Measurements from ENCODE around the gene CROCC. TPM values are rescaled to one million over a fixed set of nuclear protein-coding genes. Genes with fewer than 3 reads are reported as not detected.
"Not testable (repeated sequence)": the region's sequence is repeated elsewhere in the genome, so short reads cannot be mapped to it uniquely, and the experiment has no call there.

CROCC gene
- total RNA-seq, 1 donor: 8.9 TPM

GRCh38 chr1:16906873-16907272 is 14.9 kb upstream of the CROCC start:
- DNase-seq (ENCODE audit: low read depth): no peak
- no peak for TF ChIP-seq CTCF (IDR thresholded peaks at IDR 0.05; ENCODE audit: insufficient read depth, low read length)
- no peak overlapping the region for H3K4me3 ChIP-seq (ENCODE audit: low read depth, low read length)

DNA sequence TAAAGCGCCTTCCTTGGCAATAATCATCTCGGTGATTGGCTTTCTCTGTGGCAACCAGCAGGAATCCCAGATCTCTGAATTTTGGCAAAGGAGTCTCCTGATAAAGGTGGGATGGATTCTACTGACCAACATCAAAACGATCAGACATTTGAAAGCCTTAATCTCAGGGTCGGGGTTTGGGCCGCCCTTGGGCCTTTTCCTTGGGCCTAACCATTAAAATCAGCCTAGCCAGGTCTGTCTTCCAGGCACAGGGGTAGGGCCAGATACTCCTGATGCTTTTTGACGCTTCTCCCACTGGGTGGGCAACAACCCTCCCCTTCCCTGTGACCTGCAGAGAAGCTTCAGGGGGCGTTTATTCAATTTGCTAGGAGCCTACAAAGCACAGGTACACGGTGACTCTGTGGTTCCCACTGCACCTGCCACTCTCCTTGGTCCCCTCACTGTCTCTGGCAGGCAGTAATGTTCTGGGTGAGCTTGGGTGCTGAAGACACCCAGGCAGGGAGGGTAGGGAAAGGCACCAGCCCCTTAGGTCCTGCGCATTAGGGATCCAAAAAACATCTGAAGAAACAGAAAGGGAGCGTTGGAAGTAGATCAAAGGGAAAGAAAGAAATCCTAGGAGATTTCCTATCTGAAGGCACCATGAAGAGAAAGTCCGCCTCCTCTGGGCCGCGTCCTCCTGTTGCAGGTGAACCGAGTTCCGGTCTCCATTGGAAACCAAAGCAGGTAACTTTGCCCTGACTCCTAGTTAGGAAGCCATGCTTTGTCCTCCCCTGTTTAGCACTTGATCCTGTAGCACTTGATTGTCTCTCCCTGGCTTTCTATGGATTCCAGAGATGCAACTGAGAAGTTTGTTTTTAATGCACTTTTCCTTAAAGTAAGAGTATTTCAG is 13.6 kb upstream of the CROCC start:
- H3K4me3 ChIP-seq (ENCODE audit: low read depth, low read length): no peak overlapping the region
- DNase-seq (ENCODE audit: low read depth): no peak
- no peak for TF ChIP-seq CTCF (IDR thresholded peaks at IDR 0.05; ENCODE audit: insufficient read depth, low read length)

GRCh38 chr1:16911851-16912721 is 9.6 kb upstream of the CROCC start:
- DNase-seq (ENCODE audit: low read depth); H3K4me3 ChIP-seq (ENCODE audit: low read depth, low read length): not testable (repeated sequence)

GRCh38 chr1:16912742-16913141 is 9.0 kb upstream of the CROCC start:
- H3K4me3 ChIP-seq (ENCODE audit: low read depth, low read length); DNase-seq (ENCODE audit: low read depth): not testable (repeated sequence)

GRCh38 chr1:16913181-16913832 is 8.4 kb upstream of the CROCC start:
- peak overlapping the region; percentile 70 for H3K4me3 ChIP-seq (ENCODE audit: low read depth, low read length)
- no peak for DNase-seq (ENCODE audit: low read depth)
- TF ChIP-seq CTCF (IDR thresholded peaks at IDR 0.05; ENCODE audit: insufficient read depth, low read length): no peak

DNA sequence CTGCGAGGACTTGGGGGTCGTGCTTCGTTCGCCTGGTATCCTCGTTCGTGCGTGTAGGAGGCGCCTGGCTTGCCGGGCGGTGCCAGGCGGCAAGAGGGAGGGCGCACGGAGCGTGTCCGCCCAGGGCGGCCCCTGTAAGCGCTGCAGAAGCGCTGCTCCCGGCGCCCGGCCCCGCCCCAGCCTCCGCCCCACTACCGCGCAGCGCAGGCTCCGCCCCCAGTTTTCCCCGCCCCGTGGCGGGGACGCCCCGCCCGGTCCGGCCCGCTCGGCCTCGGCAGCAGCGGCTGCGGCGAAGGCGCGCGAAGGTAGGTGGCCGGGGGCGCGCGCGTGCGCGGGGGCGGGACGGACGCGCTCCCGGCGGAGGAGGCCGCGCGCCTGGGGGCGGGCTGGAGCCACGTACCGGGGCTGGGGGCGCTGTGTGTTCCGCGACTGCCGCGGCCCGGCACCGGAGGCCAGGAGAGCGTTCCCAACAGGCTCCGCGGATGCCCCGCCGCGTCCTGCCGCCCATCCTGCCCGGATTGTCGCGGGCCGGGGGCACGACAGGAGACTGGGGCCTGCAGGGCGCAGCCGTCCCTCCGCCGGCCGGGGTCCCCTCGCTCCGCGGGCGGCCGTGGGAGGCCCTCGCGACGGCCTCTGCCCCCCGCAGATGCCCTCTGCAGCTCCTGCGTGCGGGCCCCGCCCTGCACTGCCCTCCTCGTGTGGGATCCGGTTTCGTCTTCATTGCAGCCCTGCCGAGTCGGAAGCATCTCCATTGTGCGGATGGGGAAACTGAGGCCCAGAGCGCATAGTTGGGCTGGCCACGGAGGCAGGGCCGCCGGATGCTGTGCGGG is 7.7 kb upstream of the CROCC start:
- H3K4me3 ChIP-seq (ENCODE audit: low read depth, low read length): peak overlapping the region; percentile 78
- DNase-seq (ENCODE audit: low read depth): peak; percentile 93
- TF ChIP-seq CTCF (IDR thresholded peaks at IDR 0.05; ENCODE audit: insufficient read depth, low read length): no peak

- peak overlapping the region; percentile 78 for H3K4me3 ChIP-seq (ENCODE audit: low read depth, low read length)
- DNase-seq (ENCODE audit: low read depth): not testable (repeated sequence)
These were observed 6.7 kb upstream of the CROCC start for GRCh38 chr1:16914928-16915626.

Data from fibroblast of the aortic adventitia (primary cell).